ENCODE results near the gene LENG1. TPM values are rescaled to one million over a fixed set of nuclear protein-coding genes. Genes with fewer than 3 reads are reported as not detected.
"Not testable (repeated sequence)": the region's sequence is repeated elsewhere in the genome, so short reads cannot be mapped to it uniquely, and the experiment has no call there.

Gene LENG1
- total RNA-seq, 1 donor from 2014 or later: 8.3 TPM

DNA sequence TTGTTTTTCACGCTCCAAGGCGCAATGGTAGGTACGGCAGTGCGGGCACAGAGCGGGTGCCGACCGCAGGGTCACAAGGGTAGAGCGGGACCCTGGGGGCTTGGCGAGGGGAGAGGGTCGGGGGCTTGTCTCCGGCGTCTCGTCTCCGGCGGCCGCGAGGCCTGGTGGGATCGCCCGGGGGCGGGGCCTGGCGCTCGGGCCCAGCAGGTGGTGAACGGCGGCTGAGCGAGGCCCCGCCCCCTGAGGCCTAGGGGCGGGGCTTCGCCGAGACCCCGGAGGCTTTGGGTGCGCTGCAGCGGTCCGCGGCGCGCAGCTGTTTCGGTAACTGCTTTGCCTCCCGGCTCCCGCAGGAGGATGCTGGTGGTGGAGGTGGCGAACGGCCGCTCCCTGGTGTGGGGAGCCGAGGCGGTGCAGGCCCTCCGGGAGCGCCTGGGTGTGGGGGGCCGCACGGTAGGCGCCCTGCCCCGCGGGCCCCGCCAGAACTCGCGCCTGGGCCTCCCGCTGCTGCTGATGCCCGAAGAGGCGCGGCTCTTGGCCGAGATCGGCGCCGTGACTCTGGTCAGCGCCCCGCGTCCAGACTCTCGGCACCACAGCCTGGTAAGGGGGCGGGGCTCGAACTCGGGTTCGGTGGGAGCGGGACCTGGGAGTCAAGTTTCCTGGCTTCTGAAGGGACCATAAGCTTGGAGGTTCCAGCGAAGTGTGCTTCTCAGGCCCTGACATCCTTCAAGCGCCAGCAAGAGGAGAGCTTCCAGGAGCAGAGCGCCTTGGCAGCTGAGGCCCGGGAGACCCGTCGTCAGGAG, 31.7 kb upstream of the LENG1 start, which contains the start of gene TSEN34:
TSS of gene TSEN34 (plus strand) at position 298 of the 800 bp plus-strand sequence. CDS start at position 355, 57 bp downstream.
- DNase-seq (ENCODE audit: low spot score): peak; percentile 96
- intact Hi-C loops (cut with DNase I): loop anchor here (1.0 to 2.0 kb wide), 2 partner anchors 9 to 14 kb away; partner anchors contain the start of gene RPS9

- intact Hi-C loops (cut with DNase I): loop anchor here (1.0 to 2.0 kb wide), 2 partner anchors 10 to 14 kb away; partner anchors contain the start of gene RPS9
- peak; percentile 100 for DNase-seq (ENCODE audit: low spot score)
These were observed 31.0 kb upstream of the LENG1 start for GRCh38 chr19:54190503-54191010.

DNA sequence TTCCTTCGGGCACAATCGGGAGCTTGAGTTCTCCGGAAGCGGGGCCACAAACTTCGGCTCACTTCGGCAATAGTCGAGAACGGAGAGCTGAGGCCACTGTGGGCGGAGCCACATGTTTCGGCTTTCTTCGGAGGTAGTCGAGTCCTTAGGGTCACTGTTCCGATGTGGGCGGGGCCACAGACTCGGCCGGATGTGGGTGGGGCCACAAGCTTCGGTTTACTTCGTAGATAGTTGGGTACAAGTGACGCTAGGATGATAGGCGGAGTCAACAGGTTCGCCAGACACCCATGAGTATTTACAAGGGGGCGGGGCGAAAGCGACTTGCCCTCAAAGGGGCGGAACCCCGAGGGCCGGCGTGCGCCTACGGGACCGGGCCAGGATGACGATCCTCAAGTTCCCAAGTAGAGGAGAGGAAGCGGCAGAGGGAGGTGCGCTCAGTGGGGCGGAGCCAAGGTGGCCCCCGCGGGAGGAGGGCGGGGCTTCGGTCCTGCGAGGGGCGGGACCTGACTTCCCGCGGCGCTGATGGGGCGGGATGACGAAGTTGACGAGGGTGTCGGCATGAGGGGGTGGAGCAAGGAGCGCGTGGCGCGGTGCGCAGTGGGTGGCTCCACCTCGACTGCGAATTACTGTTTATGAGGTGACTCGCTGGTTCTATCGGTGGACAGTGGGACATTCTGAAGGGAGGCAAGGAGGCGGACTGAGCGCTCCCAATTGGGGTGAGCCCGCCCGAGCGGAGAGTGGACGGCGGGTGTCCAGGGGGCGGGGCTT, 30.4 kb upstream of the LENG1 start:
- peak; percentile 100 for DNase-seq (ENCODE audit: low spot score)
- intact Hi-C loops (cut with DNase I): loop anchor here (2.0 kb wide), 1 partner anchor 15 kb away; no protein-coding TSS in a partner anchor

GRCh38 chr19:54189145-54189734, 29.7 kb upstream of the LENG1 start, which contains the start of gene MBOAT7:
MBOAT7 (minus strand) TSS chr19:54189580; CDS start chr19:54188508, 1,072 bp downstream.
- intact Hi-C loops (cut with DNase I): no loop called here
- DNase-seq (ENCODE audit: low spot score): no peak

DNA sequence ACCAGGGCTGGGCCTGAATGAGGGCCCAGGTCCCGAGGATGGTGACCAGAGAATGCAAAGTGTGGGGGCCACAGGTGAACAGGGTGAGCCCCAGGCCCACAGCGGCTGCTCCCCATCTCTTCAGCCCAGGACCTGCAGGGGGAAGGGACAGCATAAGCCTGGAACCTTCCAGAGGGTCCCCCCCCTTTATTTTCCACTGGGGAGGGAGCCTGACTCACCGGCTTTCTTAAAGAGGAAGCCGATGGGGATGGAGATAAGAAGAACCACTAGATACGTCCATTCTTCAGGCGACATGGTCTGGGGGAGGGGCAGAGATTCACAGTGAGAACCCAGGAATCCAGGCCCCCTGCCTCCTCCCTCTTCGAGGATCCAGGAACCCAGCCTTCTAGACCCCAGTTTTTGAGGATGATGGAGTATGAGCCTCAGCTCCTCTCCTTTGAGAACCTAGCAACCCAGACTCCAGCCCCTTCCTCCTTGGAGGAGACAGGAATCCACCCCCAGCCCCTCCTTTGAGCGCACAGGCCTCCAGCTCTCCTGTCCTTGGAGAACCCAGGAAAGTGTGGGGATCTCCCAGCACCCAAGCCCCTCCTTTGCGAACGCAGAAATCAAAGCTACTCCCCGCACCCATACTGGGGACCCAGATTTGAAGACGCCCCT, 28.8 kb upstream of the LENG1 start:
- peak; percentile 85 for DNase-seq (ENCODE audit: low spot score)
- intact Hi-C loops (cut with DNase I): no loop called here

DNA sequence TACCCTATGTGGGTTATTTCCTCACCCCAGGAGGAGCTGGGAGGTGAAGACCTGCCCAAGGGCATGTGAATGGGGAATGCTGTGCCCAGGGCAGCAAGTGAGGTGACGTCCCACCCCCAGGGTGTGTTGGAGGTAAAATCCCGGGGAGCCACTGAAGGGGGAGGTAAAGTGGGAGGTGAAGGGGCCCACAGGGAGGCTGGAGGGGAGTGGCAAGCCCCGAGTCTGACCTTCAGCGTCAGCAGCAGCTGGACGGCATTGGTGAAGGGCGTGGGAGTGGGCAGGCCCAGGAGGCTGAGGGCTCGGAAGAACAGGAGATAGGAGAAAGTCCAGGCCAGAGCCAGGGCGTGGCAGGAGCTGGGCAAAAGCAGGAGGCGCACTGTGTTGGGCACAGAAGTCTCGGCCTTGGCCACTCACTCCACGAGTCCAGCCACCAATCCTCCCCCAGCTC, 27.4 kb upstream of the LENG1 start:
- intact Hi-C loops (cut with DNase I): no loop called here
- no peak for DNase-seq (ENCODE audit: low spot score)

- no peak for DNase-seq (ENCODE audit: low spot score)
- intact Hi-C loops (cut with DNase I): no loop called here
These were observed 26.8 kb upstream of the LENG1 start for GRCh38 chr19:54186351-54186750.

DNA sequence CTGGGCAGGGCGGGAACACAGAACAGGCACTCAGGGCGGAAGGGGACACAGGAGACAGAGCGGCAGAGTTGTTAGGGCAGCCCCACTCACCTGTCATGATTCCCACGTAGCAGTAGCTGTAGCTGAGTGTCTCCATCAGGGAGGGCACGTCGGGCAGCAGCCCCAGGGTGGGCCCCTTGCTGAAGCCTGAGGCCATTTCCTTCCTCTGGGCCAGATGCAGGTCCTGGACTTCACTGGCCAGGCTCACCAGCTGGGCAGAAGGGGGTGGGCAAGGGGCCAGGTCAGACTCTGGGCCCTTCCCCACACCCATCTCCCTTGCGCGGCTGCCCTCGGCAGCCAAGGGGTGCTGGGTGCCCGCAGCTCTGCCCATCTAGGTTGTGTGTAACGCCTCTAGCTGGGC, 23.9 kb upstream of the LENG1 start:
- no peak for DNase-seq (ENCODE audit: low spot score)
- intact Hi-C loops (cut with DNase I): no loop called here

DNA sequence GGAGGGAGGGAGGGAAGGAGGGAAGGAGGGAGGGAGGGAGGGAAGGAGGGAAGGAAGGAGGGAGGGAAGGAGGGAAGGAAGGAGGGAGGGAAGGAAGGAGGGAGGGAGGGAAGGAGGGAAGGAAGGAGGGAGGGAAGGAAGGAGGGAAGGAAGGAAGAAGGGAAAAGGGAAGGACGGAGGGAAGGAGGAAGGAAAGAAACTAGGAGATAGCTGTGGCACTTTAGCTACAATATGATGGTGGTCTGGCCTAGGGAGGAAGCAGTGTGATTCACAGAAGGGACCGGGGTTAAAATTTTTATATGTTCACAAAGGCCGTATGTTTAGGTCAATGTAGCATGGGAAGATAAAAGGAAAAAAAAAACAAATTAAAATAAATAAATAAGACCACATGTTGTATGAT, 22.4 kb upstream of the LENG1 start:
- DNase-seq (ENCODE audit: low spot score); intact Hi-C loops (cut with DNase I): not testable (repeated sequence)

DNA sequence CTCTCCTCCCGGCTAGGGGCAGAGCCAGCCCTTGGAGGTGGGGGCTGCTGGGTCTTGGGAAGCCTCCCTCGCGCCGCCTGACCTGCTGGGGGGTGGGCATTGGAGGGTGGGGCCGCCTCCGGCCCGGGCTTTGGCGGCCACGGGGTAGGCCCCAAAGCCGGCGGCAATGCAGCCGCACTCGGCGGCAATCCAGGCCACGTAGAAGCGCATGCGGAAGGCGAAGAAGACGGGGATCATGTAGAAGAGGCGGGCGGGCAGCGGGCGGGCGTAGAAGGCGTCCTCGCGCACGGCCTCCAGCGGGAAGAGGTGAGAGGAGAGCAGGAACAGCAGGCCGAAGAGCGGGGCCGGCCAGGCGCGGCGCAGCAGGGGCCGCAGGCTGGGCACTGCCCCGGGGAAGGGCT, 21.2 kb upstream of the LENG1 start:
- intact Hi-C loops (cut with DNase I): no loop called here
- DNase-seq (ENCODE audit: low spot score): no peak

DNA sequence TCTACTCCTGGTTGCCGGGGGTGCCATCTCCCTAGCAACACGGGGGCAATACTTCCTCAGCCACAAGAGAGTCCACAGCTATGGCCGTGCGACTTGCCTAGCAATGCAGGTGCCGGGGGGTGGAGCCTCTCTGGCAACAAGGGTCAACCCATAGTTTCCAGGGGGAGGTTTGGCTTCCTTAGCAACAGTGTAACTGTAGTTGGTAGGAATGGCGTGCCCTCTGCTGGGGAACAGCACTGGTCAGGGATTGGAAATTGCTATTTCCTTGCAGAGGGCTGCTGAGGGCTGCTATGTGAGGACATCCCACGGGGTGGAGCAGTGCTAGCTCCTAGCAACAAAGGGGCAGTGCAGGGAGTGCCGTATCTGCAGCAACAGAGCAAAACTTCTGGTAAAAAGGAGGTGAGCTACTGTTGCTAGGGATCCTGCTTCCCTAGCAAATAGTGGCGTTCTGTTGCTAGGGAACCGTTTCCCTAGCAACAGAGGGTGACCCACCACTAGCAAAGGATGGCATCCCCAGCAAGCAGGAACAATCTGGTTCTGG, 20.5 kb upstream of the LENG1 start:
- intact Hi-C loops (cut with DNase I): no loop called here
- DNase-seq (ENCODE audit: low spot score): no peak

DNA sequence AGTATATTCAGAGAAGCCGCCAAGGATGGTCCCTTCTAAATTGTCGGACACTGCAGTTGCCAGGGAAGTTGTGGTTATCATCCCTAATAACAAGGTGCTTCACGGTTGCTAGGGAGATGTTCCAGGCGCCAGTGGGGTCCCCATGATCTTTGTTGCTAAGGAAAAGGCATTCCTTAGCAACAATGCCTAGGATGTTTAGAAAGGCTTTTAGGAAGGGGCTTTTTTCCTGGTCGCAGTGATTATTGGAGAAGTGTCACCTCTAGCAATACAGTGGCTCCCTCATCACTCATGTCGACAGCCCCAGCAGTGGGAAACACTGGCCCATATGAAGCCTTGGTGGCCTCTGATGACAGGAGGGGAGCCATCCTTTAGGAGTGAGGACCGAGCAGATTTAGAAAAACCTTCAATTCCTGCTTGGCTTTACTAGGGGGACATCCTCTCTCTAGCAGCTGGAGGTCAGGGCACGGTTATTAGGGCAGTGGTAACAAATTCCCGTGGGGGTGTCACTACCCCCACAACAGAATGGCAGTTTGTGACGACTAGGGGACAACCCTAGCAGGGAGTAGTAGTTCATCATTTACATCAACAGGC, 19.8 kb upstream of the LENG1 start:
- intact Hi-C loops (cut with DNase I): no loop called here
- no peak for DNase-seq (ENCODE audit: low spot score)

- no peak for DNase-seq (ENCODE audit: low spot score)
These were observed 19.2 kb upstream of the LENG1 start for GRCh38 chr19:54178581-54179261.

DNA sequence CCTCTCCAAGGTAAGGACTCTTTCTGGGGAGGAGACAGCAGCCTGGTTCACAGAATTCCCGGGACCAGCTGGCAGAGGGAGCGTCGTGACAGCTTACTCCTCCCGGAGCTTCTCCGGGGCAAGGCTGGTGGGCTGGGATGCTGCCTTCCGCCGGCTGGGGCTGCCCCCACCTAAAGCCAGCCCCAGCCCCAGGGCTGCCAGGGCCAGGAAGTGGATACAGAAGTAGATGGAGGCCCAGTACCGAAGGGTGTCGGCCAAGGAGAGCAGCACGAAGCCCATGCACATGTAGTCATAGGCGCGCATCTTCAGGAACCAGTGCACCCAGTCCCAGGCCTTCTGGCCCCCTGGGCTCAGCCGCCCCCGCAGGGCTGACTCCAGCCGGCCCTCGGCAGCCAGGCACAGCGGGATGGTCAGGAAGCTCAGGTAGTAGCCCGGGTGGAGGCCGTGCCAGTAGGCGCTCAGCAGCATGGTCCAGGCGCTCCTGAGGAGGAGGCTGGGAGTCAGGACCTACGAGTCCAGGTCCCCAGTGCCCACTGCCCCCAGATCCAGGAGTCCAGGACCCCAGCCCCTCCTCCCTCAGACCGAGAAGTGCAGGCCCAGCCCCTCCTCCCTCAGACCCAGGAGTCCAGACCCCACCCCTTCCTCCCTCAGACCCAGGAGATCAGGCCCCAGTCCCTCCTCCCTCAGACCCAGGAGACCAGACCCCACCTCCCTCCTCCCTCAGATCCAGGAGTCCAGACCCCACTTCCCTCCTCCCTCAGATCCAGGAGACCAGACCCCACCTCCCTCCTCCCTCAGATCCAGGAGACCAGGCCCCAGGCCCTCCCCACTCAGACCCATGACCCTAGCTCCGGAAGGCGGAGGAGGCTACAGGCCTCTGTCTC, 14.7 kb upstream of the LENG1 start:
- intact Hi-C loops (cut with DNase I): no loop called here
- no peak for DNase-seq (ENCODE audit: low spot score)

More at GRCh38 chr19:54178581-54179261, 19.2 kb upstream of the LENG1 start:
- intact Hi-C loops (cut with DNase I): no loop called here

- intact Hi-C loops (cut with DNase I): no loop called here
- DNase-seq (ENCODE audit: low spot score): no peak
These were observed 13.8 kb upstream of the LENG1 start for GRCh38 chr19:54173359-54173699.

GRCh38 chr19:54172471-54173358, 13.2 kb upstream of the LENG1 start, which contains the start of gene TMC4:
TMC4 (minus strand) TSS chr19:54173160; CDS start chr19:54173117, 43 bp downstream.
- no peak for DNase-seq (ENCODE audit: low spot score)
- intact Hi-C loops (cut with DNase I): no loop called here

Measured in cardiac septum (tissue), 1 donor.